Measurements from ENCODE around the gene BTNL9. TPM values are rescaled to one million over a fixed set of nuclear protein-coding genes. Genes with fewer than 3 reads are reported as not detected.
"Not testable (repeated sequence)": the region's sequence is repeated elsewhere in the genome, so short reads cannot be mapped to it uniquely, and the experiment has no call there.

BTNL9 gene
- total RNA-seq, 3 donors from 2014 or later = 27.2 to 169 (median 94.6) TPM

- H3K4me3 ChIP-seq = peak overlapping the region in 2 of 3 donors; percentile 7 to 57
Measured at GRCh38 chr5:181044093-181044599, 4.1 kb downstream of the BTNL9 start.

GRCh38 chr5:181044662-181045305 lies 4.7 kb downstream of the BTNL9 start:
- Histone ChIP-seq H3K27ac (peak overlapping the region in 1 of 2 donors; percentile 63), H3K9me3 (no peaks in the 10 kb centered on the region), H3K4me3 (peak overlapping the region in 1 of 3 donors; percentile 57), H3K27me3 (peaks cover 0 to 58% of the 10 kb centered on the region in 2 donors), H3K4me1 (no peaks in the 10 kb centered on the region), H3K36me3 (no peaks in the 10 kb centered on the region)
- intact Hi-C loops (cut with DNase I; ENCODE audit: low total_unique reads) = no loop called here
- DNase-seq (ENCODE audit: low spot score in 2 of 2) = no peak
- TF ChIP-seq CTCF (IDR thresholded peaks at IDR 0.05) = no peak
- TF ChIP-seq POLR2A (IDR thresholded peaks at IDR 0.05) = no peak
- TF ChIP-seq POLR2AphosphoS5 (IDR thresholded peaks at IDR 0.05) = no peak

More at GRCh38 chr5:181044093-181044599, 4.1 kb downstream of the BTNL9 start:
- H3K27me3 ChIP-seq = peaks cover 0 to 51% of the 10 kb centered on the region in 2 donors
- peak overlapping the region; percentile 14 to 63 for H3K27ac ChIP-seq
- H3K36me3 ChIP-seq = no peaks in the 10 kb centered on the region
- TF ChIP-seq CTCF (IDR thresholded peaks at IDR 0.05) = no peak
- no peak for DNase-seq (ENCODE audit: low spot score in 2 of 2)
- no peaks in the 10 kb centered on the region for H3K4me1 ChIP-seq
- no peaks in the 10 kb centered on the region for H3K9me3 ChIP-seq
- intact Hi-C loops (cut with DNase I; ENCODE audit: low total_unique reads) = no loop called here

- H3K4me3 ChIP-seq = peak overlapping the region in 1 of 3 donors; percentile 57
- H3K36me3 ChIP-seq = no peaks in the 10 kb centered on the region
- TF ChIP-seq CTCF (IDR thresholded peaks at IDR 0.05) (no peak), POLR2AphosphoS5 (IDR thresholded peaks at IDR 0.05) (no peak), POLR2A (IDR thresholded peaks at IDR 0.05) (no peak)
- H3K4me1 ChIP-seq = no peaks in the 10 kb centered on the region
- no peak for DNase-seq (ENCODE audit: low spot score in 2 of 2)
- peak overlapping the region in 1 of 2 donors; percentile 26 for H3K27ac ChIP-seq
- intact Hi-C loops (cut with DNase I; ENCODE audit: low total_unique reads) = no loop called here
- H3K27me3 ChIP-seq = peaks cover 0 to 59% of the 10 kb centered on the region in 2 donors
- H3K9me3 ChIP-seq = no peaks in the 10 kb centered on the region
Measured at GRCh38 chr5:181045316-181045715, 5.2 kb downstream of the BTNL9 start.

GRCh38 chr5:181045857-181046256 lies 5.8 kb downstream of the BTNL9 start:
- Histone ChIP-seq H3K27me3 (peaks cover 0 to 60% of the 10 kb centered on the region in 2 donors), H3K27ac (peak overlapping the region in 1 of 2 donors; percentile 26)
- DNase-seq (ENCODE audit: low spot score in 2 of 2); H3K4me1 ChIP-seq; H3K36me3 ChIP-seq; intact Hi-C loops (cut with DNase I; ENCODE audit: low total_unique reads); H3K9me3 ChIP-seq; H3K4me3 ChIP-seq: not testable (repeated sequence)

GRCh38 chr5:181047288-181047687 lies 7.2 kb downstream of the BTNL9 start:
- no peak overlapping the region for H3K27ac ChIP-seq
- no peaks in the 10 kb centered on the region for H3K9me3 ChIP-seq
- H3K4me1 ChIP-seq = peaks cover 0 to 3% of the 10 kb centered on the region in 2 donors
- H3K27me3 ChIP-seq = peaks cover 0 to 63% of the 10 kb centered on the region in 2 donors
- H3K4me3 ChIP-seq = no peak overlapping the region
- H3K36me3 ChIP-seq = no peaks in the 10 kb centered on the region
- DNase-seq (ENCODE audit: low spot score in 2 of 2) = no peak
- TF ChIP-seq CTCF (IDR thresholded peaks at IDR 0.05) (no peak), POLR2AphosphoS5 (IDR thresholded peaks at IDR 0.05) (no peak), POLR2A (IDR thresholded peaks at IDR 0.05) (no peak)
- intact Hi-C loops (cut with DNase I; ENCODE audit: low total_unique reads) = no loop called here
